ENCODE measurements around the gene TLL1.

GRCh38 chr4:166143227-166143626 lies 270.2 kb downstream of the TLL1 start:
- no peak for TF ChIP-seq POLR2A (IDR thresholded peaks at IDR 0.05; ENCODE audit: low read length)
- TF ChIP-seq GATA1 (IDR thresholded peaks at IDR 0.05; ENCODE audit: low read depth, low read length), result no peak

Data from erythroblast (primary cell).